Breast epithelium (tissue), 4 donors: ENCODE measurements around the gene MEIOC. TPM values are rescaled to one million over a fixed set of nuclear protein-coding genes. Genes with fewer than 3 reads are reported as not detected.
A peak's percentile ranks its signal among the peaks of the same experiment; 100 is the strongest.

Source experiments
- DNase-seq, 2 donors: peaks; one replicate each; pipeline ENCODE4 v3.0.0-alpha.2; 2019; ENCODE audit warnings: low spot score in 2 of 2
- H3K27ac ChIP-seq, 2 donors: fragments of 200-600 bp; sonication (generic) in 1 of 2; one replicate each; pipeline ENCODE4 v1.5.1; 2016 to 2019; ENCODE audit warnings: mild to moderate bottlenecking in 1 of 2
- H3K27me3 ChIP-seq, 2 donors: fragments of 200-600 bp; sonication (generic) in 1 of 2; one replicate each; pipeline versions ENCODE4 v1.5.1 to v1.6.0; 2017 to 2019; ENCODE audit warnings: control low read depth in 1 of 2, mild to moderate bottlenecking in 1 of 2
- H3K36me3 ChIP-seq: fragments of 200-600 bp; one replicate; pipeline ENCODE4 v1.5.1; 2019
- H3K4me1 ChIP-seq, 2 donors: fragments of 200-600 bp; sonication (generic); one replicate each; pipeline ENCODE4 v1.5.1; 2016 to 2019; ENCODE audit warnings: control low read depth in 1 of 2
- H3K4me3 ChIP-seq, 3 donors: fragments of 200-600 bp; sonication (generic); 1 replicate in 2 of 3; 2 replicates in 1 of 3; pipeline ENCODE4 v1.5.1; 2016 to 2019; ENCODE audit warnings: mild to moderate bottlenecking in 3 of 3, moderate library complexity in 2 of 3
- H3K9me3 ChIP-seq, 2 donors: fragments of 200-600 bp; sonication (generic) in 1 of 2; one replicate each; pipeline ENCODE4 v1.5.1; 2016 to 2019; ENCODE audit warnings: control low read depth in 1 of 2
- POLR2A ChIP-seq: fragments of 450-650 bp; IDR thresholded peaks from one replicate; pipeline ENCODE4 v1.6.1; 2016; ENCODE audit warnings: antibody characterized with exemption, mild to moderate bottlenecking, moderate library complexity
- POLR2AphosphoS5 ChIP-seq, 3 donors: sonication (generic); formaldehyde crosslinking; IDR thresholded peaks; one replicate each; pipeline ENCODE4 v1.6.1; 2017; ENCODE audit warnings: antibody characterized with exemption in 3 of 3
- intact Hi-C: fragments of 100-400 bp; cut with DNase I; formaldehyde crosslinking; loops from one replicate; pipeline ENCODE4 v1.15.1; 2023; ENCODE audit warnings: low total_unique reads
- total RNA-seq, 3 donors: library from RNA; depleted of rRNA; stranded (reverse); fragments of >200 nt; gene quantifications; one replicate each; pipeline ENCODE4 v1.1.0, GENCODE V29; 2016
- TF ChIP-seq, protein P1 (sequence below), 3 donors: fragments of 450-650 bp; IDR thresholded peaks; one replicate each; pipeline ENCODE4 v1.5.1; 2016 to 2017; ENCODE audit warnings: antibody characterized with exemption in 3 of 3, mild to moderate bottlenecking in 3 of 3, moderate library complexity in 3 of 3

MEIOC gene
- total RNA-seq, 3 donors from 2014 or later, result under 0.01 TPM; not detected in 2

DNA sequence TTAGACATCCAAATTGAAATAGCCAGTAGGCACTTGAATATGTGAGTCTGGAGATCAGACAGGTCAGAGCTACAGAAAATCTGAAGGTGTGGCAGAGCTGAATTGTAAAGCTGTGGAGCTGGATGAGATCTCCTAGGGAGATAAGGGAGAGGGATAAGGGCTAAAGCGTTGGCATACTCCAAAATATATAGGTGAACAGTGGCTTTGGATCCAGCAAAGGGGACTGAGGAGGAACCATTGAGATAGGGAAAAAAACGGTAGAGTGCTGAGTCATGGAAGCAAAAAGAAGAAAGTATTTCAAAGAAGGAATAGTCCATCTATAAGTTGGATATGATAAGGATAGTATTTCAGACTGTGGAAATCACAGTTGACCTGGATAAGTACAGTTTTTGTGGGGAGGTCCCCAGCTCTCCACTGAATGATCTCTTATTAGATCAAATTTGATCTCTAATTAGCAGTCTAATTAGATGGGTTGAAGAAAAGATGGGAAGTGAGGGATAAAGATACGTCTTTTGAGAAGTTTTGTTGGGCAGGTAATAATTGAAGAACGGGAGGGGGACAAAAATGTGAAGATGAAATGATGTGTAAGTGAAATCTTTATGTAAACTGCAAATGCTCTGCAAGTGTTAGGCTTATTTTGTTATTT lies 51.6 kb downstream of the MEIOC start:
- DNase-seq, result no peak
- intact Hi-C loops, result no loop called here
- H3K4me1 ChIP-seq, result peaks cover 0 to 7% of the 10 kb centered on the region in 2 donors
- no peaks in the 10 kb centered on the region for H3K9me3 ChIP-seq
- no peaks in the 10 kb centered on the region for H3K36me3 ChIP-seq
- peak overlapping the region; percentile 64 to 92 (median 87) for H3K4me3 ChIP-seq
- no peaks in the 10 kb centered on the region for H3K27me3 ChIP-seq
- peak overlapping the region; percentile 70 to 76 for H3K27ac ChIP-seq
- TF ChIP-seq, protein P1, sequence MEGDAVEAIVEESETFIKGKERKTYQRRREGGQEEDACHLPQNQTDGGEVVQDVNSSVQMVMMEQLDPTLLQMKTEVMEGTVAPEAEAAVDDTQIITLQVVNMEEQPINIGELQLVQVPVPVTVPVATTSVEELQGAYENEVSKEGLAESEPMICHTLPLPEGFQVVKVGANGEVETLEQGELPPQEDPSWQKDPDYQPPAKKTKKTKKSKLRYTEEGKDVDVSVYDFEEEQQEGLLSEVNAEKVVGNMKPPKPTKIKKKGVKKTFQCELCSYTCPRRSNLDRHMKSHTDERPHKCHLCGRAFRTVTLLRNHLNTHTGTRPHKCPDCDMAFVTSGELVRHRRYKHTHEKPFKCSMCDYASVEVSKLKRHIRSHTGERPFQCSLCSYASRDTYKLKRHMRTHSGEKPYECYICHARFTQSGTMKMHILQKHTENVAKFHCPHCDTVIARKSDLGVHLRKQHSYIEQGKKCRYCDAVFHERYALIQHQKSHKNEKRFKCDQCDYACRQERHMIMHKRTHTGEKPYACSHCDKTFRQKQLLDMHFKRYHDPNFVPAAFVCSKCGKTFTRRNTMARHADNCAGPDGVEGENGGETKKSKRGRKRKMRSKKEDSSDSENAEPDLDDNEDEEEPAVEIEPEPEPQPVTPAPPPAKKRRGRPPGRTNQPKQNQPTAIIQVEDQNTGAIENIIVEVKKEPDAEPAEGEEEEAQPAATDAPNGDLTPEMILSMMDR (IDR thresholded peaks at IDR 0.05), result no peak
- TF ChIP-seq POLR2AphosphoS5 (IDR thresholded peaks at IDR 0.05), result no peak
- TF ChIP-seq POLR2A, result no peak

DNA sequence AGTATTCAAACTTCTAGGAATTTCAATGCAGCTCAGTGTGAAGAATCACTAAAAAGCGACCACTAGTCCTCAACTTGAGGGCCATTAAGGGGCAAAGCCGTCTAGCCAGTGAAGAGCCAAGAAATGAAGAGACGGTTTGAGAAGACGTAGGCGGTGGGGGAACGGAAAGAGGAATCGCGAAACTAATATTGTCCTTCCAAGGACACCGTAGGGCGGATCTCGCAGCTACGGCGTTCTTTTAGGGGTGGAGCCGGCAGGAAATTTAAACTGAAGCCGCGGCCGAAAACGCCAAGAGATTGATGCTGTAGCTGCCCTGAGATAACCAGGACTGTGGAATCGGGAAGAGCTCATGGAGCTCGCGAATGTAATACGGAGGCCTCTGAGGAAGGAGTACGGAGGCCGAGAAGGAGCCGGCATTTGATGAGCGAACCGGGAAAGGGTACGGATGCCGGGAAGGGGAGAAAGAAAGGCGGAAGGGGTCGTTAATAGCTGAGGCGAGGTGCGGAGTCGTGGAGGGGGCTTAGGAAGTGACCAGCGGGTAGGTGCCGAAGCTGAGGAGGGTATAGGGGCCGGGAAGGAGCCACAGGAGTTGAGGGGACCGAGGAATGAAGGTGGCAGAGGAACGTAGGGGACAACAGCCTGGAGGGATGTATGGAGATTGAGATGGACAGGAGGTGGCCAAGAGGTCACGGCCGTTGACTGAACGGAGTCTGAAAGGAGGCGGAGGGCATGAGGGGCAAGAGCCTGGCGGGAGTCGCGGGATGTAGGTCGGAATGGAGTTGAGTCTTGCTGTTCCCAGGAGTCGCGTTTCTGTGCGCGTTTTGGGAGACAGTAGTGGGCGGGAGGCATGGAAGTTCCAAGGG lies 52.4 kb downstream of the MEIOC start, which contains the start of gene DBF4B:
DBF4B (plus strand) TSS at position 265 of the 863 bp plus-strand sequence; CDS start at position 421, 156 bp downstream.
- no peaks in the 10 kb centered on the region for H3K9me3 ChIP-seq
- peak; percentile 51 to 65 for DNase-seq
- peak within 1 kb of the TSS; percentile 64 to 92 (median 87) for H3K4me3 ChIP-seq
- intact Hi-C loops, result no loop called here
- H3K36me3 ChIP-seq, result no peaks in the 10 kb centered on the region
- H3K27ac ChIP-seq, result peak within 1 kb of the TSS; percentile 70 to 76
- H3K4me1 ChIP-seq, result peaks cover 0 to 7% of the 10 kb centered on the region in 2 donors
- TF ChIP-seq POLR2A (no peak), POLR2AphosphoS5 (IDR thresholded peaks at IDR 0.05) (peak; percentile 39 to 83 (median 65))
- TF ChIP-seq, protein P1 (IDR thresholded peaks at IDR 0.05), result peak in 1 of 3 donors; percentile 27
- no peaks in the 10 kb centered on the region for H3K27me3 ChIP-seq

DNA sequence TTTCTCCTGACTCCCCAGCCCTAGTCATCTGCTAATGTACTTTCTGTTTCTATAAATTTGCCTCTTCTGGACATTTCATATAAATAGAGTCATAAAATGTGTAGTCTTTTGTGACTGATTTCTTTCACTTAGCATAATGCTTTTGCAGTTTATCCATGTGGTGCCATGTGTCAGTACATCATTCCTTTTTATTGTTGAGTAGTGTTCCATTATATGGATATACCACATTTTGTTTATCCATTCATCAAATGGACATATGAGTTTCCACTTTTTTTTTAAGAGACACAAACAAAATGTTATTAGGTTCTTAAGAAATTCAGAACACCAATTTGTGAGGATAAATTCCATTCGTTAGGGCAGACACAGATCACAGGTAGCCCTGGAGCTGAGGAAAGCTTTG lies 63.2 kb downstream of the MEIOC start:
- intact Hi-C loops, result no loop called here
- no peak for DNase-seq
- H3K27me3 ChIP-seq, result no peaks in the 10 kb centered on the region
- no peak overlapping the region for H3K27ac ChIP-seq
- TF ChIP-seq POLR2AphosphoS5 (IDR thresholded peaks at IDR 0.05), result no peak
- H3K9me3 ChIP-seq, result no peaks in the 10 kb centered on the region
- H3K36me3 ChIP-seq, result no peaks in the 10 kb centered on the region
- H3K4me3 ChIP-seq, result no peak overlapping the region
- H3K4me1 ChIP-seq, result no peaks in the 10 kb centered on the region

DNA sequence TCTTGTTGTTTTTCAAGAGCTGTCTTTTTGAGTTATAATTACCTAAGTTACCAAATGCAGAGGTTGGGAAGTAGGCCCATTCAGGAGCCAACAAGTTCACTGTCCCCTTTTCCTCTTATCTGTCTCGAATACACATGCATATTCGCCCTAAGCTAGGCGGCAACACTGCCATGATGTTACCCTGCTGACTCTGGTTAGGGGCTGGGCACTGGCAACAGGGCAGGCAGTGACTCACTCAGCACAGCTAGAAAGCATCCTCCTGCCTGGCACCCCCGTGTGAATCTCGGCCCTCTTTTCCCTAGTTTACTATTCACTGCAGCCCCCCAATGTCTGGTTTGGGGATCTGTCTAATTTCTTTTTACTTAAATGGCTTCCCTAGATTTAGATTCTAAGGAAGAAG lies 66.0 kb downstream of the MEIOC start:
- intact Hi-C loops, result no loop called here

More for the DNA sequence above, 66.0 kb downstream of the MEIOC start:
- no peaks in the 10 kb centered on the region for H3K36me3 ChIP-seq
- H3K9me3 ChIP-seq, result no peaks in the 10 kb centered on the region
- H3K4me1 ChIP-seq, result no peaks in the 10 kb centered on the region
- no peak for DNase-seq
- no peak overlapping the region for H3K27ac ChIP-seq
- no peaks in the 10 kb centered on the region for H3K27me3 ChIP-seq
- no peak for TF ChIP-seq POLR2AphosphoS5 (IDR thresholded peaks at IDR 0.05)
- TF ChIP-seq POLR2A, result no peak
- TF ChIP-seq, protein P1 (IDR thresholded peaks at IDR 0.05), result no peak
- no peak overlapping the region for H3K4me3 ChIP-seq

Other genes with a start within 250 kb of the MEIOC start
- 10 to 100 TPM; 36.8 to 62.5 (median 51.5) TPM for gene GPATCH8, start 153.1 kb upstream of the MEIOC start, total RNA-seq
- gene FZD2, start 99.0 kb upstream of the MEIOC start, total RNA-seq, result 1 to 10 TPM; 1.9 to 3.6 (median 3.0) TPM
- 10 to 100 TPM; 16.6 to 22.8 (median 16.7) TPM for gene CCDC43, start 33.3 kb downstream of the MEIOC start, total RNA-seq
- gene DBF4B, start 52.2 kb downstream of the MEIOC start, total RNA-seq, result 1 to 10 TPM; 2.3 to 7.5 (median 3.2) TPM
- gene ADAM11, start 102.5 kb downstream of the MEIOC start, total RNA-seq, result 1 to 10 TPM; 1.0 to 1.4 (median 1.3) TPM
- gene GJC1, start 173.8 kb downstream of the MEIOC start, total RNA-seq, result 1 to 10 TPM; 2.3 to 4.6 (median 4.3) TPM
- gene HIGD1B, start 191.4 kb downstream of the MEIOC start, total RNA-seq, result 1 to 10 TPM in 1 of 3 donors, under 1 TPM in 1, not detected in 1; 0.98 to 1.0 TPM
- 10 to 100 TPM; 58.1 to 71.4 (median 60.0) TPM for gene EFTUD2, start 243.0 kb downstream of the MEIOC start, total RNA-seq